Measurements from ENCODE around the gene SCMH1.

Gene SCMH1

DNA sequence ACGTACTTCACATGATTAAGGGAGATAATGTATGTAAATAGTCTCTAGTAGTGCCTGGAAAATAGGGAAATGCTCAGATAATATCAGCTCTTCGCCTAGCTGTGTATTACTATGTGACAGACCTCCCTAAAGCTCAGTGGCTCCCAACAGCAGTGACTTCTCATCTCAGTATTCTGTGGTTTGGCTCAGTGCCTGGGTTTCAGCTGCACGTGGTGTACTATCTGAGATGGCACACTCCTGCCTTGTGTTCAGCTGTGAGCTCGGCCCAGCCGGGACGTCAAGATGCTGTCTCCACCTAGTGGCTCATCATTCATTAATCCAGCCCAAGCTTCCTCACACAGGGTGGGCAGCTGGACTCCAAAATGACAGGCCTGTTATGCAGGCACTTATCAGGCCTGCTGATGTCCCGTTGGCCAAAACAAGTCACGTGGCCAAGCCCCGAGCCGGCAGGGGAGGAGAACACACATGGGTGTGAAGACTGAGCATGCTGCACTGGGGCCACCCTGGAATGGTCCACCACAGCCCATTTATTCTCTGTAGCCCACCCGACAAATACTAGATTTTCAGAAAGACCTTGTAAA, 238.4 kb downstream of the SCMH1 start:
- DNase-seq (ENCODE audit: low spot score) = peak; percentile 72

DNA sequence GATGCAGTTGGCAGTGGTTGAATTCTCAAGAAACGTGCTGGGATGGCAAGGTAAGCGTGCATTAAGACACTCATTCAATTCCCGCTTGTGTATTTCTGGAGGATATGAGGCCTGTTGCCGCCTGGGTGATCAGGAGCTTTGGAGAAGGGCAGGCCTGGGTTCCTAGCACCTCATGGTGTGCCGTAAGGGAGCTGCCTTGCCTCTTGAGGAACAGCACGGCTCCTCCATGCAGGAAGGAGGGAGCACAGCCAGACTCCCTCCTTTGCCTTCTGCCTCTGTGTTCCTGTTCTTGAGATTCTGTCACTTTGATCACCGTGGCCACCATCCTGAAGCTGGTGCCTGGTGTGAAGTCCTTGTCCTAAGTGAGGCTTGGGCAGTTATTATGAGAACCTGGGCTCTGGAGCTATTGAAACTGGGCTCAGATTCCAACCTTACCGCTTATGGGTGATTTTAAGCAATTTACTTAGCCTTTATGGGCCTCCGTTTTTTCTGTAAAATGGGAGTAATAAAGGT, 238.9 kb downstream of the SCMH1 start:
- DNase-seq (ENCODE audit: low spot score) = no peak

DNA sequence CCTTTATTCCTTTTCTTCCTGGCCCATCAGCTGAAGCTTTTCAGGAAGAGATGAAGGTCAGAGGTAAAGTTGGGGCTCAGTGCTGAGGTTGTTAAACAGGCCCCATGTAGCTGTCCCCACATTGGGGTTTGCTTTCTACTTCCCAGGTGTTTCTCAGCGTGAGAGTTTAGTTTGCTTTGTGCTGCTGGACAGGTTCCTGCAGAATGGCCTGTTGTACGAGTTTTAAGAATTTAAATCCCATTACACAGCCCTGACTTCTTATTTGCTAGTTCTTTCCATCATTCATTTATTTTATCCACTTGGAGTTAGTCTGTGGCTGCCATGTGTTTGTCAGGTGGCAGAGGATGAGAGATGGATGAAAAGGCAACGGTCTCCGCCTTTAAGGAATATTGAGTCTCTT, 243.4 kb downstream of the SCMH1 start:
- DNase-seq (ENCODE audit: low spot score) = no peak

DNA sequence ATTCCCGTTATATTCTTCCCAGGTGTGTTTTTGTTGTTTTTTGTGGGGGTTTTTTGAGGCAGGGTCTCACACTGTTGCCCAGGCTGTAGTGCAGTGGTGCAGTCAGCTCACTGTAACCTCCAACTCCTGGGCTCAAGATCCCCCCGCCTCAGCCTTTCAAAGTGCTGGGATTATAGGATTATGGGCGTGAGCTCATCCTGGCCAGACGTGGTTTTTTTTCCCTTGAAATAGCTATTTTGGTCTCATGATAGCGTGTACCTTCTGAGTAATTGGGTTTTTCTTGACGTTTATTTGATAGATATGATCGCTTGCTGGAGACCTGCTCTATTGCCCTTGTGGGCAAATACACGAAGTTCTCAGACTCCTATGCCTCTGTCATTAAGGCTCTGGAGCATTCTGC, 245.0 kb downstream of the SCMH1 start:
- DNase-seq (ENCODE audit: low spot score) = no peak

DNA sequence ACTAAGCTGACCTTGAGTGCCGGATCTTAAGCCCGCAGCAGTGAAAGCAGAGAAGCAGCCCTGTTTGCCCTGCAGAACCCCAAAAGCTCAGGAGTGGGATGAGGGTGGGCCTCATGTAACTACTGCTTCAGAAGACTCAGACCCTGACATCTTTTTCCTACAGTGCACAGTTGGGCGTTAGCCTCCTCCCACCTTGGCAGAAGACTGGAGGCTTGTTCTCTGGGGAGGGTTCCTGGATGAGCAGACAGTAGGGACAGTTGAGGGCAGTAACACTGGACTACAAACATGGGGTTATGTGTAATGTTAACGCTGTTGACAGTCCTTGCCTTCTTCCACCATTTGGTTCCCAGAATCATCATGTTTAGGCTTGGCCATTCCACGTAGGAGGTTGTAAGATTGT, 253.0 kb downstream of the SCMH1 start:
- no peak for DNase-seq (ENCODE audit: low spot score)

DNA sequence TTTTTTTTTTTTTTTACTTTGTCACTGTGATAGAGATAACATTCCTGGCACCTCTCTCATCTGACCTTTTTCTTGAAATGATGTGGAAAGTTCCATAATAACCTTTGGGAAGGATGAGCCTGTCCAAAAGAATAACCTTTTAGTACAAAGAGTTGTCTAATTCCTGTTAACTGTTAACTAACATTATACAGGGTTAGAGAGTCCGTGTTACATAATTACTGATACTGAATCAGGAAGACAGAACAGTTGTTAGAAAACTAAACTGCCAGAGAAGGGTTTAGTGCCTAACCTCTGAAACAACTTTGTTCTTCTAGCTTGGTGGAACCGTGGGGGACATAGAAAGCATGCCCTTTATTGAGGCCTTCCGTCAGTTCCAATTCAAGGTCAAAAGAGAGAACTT, 253.8 kb downstream of the SCMH1 start:
- DNase-seq (ENCODE audit: low spot score) = no peak

DNA sequence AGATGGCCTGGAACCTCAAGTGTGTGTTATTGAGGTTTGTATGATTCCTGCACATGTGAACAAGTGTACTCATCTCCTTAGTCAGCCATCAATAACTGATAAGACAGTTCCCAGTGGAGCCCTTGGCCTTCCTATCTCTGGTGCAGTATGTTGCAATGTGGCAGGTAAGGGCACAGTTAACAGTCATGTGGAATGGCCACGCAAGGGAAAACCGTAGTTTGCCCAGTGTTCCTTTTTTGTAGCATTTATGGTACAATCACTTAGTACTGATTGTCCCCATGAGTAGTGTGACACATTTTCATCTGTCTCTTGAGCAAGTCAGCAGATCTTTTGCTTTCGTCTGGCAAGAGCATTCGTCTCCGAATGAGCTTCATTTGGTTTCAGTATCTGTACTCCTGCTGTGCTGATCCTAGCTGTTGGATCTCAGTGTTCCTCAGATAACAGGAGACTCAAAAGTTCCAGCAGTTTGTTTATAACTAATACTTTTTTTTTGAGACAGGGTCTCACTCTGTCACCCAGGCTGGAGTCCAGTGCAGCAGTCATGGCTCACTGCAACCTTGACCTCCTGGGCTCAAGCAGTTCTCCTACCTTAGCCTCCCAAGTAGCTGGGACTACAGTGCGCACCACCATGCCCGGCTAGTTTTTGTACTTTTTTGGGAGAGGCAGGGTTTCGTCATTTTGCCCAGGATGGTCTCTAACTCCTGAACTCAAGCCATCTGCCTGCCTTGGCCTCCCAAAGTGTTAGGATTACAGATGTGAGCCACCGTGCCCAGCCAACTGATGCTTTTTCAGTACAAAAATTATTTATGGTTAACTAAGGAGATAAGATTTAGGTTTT, 254.4 kb downstream of the SCMH1 start:
- DNase-seq (ENCODE audit: low spot score) = peak; percentile 33

DNA sequence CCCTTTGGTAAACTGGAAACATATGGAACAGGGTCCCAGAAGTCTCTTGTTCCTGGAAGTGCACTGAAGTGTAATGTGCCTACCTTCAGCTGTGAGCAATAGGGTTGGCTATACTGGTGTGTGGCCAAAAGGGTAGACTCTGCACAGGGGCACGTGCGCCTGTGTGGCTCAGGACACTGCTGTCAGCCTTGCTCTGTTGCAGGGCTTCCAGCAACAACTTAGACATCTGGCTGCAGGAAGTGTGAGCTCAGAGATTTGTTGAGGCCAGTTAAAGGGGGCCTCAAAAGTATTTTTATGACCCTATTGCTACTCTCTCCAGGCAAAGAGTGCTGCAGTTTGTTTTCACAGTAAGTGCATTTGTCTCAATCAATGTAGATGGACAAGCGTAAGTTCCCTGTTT, 255.2 kb downstream of the SCMH1 start:
- DNase-seq (ENCODE audit: low spot score) = peak; percentile 42

DNA sequence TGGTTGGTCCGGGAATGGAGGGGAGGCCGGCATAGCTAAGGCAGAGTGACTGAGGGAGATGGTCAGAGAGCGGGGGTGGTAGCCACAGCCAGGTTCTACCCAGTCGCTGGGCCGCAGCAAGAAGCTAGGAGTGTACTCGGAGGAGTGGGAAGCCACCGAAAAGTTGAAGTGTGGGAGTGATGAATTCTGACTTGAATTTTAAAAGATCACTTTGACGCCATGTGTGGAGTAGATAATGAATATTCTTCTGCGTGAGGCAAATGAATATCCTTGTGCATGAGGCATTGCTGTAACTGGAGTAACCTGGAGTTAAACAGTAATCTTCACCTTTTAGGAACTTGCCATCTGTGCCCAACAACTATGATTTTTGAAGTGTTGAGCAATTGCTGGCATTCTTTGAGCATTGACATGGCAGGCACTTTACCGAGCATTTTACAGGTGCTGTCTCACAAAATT, 255.8 kb downstream of the SCMH1 start:
- no peak for DNase-seq (ENCODE audit: low spot score)

DNA sequence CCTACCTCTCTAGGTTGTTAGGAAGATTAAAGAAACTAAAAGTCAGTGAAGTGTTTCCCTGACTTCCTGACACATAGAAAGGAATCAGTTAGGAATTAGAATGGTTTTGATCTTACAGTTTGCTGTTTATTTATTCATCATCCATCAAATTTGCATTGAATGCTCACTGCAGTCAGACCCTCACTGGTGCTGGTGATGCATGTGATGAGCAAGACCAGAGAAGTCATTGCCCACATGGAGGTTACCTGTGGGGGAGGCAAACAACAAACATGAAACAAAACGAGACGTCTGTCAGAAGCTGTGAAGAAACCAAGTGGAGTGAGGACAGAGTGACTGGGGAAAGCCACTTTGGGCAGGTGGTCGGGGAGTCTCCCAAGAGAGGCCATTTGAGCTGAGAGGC, 256.2 kb downstream of the SCMH1 start:
- DNase-seq (ENCODE audit: low spot score) = no peak

DNA sequence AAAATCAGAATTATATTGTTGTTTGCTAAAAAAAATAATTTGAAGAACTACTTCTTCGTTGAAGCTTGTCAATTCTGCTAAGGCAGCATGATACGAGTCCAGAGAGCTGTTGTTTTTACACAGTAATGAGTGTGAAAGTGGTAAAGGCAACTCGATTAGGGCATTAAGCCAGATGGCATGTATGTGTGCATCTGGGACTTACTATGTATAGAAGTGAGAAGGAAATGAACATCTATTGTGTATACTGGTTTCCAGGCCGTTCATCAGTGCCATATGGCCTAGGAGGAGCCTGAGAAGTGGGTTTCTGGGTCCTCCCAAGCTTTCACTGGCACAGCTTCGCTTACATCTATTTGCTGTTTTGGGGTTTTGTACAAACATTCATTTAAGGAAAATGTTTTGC, 256.9 kb downstream of the SCMH1 start:
- no peak for DNase-seq (ENCODE audit: low spot score)

DNA sequence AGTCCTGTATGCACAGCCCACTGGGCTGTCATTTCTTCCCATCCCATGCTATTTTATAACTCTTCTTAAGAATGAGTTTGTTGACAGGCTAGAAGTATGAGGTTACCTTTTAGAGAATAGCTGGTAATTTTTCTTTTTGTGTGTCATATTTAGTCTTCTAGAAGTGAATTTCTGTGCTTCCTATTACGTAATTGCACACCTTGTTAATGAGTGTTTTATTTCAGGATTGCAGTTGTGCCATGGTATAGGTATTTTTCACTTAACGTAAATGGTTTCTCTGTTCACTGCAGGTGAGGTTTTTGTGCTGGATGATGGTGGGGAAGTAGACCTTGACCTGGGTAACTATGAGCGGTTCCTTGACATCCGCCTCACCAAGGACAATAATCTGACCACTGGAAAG, 257.6 kb downstream of the SCMH1 start:
- no peak for DNase-seq (ENCODE audit: low spot score)

DNA sequence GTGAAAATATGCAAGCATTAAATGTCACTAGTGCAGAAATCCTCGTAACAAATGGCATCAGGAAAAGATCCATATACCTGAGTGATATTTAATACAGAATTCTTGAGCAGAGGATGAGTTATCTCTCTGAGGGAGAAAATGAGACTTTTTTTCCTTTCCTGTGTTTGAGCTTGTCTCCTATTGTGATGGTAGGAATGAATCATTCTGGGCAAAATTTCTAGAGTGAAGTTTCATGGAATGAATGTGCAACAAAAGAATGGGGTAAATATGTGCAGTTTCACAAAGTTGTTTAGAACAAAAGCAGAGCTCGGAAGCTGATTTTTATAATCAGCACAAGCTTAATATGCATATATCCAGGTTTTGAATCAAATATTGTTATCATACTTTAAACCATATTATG, 258.0 kb downstream of the SCMH1 start:
- DNase-seq (ENCODE audit: low spot score) = no peak

DNA sequence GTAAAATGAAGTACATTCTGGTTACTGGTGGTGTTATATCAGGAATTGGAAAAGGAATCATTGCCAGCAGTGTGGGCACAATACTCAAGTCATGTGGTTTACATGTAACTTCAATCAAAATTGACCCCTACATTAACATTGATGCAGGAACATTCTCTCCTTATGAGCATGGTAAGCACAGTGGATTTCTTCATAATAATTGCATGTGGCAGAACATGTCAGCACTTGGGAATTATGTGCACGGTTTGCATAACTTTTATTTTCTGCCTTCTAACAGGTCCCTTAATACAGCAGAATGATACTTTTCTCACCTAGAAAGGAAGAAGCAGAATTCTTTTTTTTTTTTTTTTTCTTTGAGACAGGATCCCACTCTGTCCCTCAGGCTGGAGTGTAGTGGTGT, 258.8 kb downstream of the SCMH1 start:
- DNase-seq (ENCODE audit: low spot score) = no peak

DNA sequence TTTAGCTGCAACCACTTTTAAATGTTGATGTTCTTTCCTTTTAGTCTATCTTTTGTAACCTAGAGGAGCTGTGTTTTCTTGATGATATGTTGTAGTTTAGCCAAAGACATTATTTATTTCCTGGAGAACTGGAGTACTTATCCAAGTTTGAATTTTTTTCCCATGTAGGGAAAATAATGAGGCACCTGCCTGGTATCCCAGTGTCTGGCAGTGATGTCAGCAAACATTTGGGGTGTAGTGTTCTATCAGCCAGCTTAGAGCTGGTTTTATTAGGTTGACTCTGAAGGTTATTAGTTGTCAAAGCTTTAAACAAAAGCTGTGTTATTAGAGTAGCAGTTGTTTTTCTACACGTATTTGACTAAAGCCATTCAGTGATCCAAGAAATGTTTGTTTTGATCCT, 259.4 kb downstream of the SCMH1 start:
- DNase-seq (ENCODE audit: low spot score) = no peak

DNA sequence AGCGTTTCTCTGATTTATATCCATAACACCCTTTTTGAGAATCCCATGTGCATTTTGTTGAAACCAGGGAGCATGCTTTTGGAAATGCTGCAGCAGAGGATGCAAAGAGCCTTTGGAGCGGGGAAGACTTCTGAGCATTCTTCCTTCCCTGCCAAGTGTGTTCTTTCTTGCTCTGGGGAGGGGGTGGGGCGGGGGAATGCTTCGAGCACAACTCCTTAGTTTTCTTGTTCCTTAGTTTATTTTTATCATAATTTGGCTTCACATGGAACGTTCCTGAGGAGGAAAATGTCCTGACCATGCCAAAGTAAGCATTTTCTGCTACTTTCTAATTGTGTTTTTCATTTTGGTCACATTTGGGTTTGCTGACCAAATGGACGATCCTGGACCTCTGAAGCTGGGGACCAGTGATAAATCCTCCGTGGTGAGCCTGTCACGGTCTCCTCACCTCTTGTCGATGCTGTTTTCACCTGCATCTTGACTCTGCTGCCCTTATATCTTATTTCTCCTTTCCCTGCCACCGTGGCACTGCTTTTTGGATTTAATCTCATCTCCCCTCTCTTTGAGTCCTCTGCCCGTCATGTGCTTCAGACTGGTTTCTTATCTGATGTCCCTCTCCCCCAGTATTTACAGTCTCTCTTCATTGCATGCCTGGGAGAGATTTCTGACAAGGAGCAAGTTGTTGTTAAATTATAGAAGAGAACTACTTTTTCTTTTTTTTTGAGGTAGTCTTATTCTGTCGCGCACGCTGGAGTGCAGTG, 260.2 kb downstream of the SCMH1 start:
- no peak for DNase-seq (ENCODE audit: low spot score)

DNA sequence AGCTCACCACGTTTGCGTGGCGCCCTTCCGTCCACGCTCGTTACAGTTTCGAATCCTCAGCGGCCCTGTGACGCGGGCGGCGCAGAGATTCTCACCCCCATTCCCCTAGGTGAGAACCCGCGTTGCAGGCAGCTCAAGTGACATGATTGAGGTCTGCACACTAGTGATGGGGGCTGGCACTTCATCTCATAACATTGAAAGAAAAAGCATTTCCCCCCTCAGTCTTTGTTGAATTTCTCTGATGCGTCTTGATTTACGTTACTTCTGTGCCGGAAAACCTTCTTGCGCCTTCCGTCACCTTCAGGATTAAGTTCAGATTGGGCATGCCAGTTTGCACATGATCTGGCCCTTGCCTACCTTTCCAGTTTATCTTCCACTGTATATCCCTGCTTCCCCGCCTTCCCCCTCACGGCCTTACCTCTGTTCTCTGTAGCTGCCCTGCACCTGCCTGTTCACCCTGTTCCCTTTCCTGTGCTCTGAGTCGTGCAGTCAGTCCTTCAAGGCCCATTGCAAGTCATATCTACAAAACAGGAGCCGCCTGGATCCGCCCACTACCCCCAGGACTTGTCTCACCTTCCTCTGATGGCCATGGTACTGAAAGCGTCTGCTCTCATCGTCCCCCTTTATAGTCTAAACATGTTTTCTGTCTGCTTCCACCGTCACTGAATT, 261.5 kb downstream of the SCMH1 start:
- peak; percentile 52 for DNase-seq (ENCODE audit: low spot score)

DNA sequence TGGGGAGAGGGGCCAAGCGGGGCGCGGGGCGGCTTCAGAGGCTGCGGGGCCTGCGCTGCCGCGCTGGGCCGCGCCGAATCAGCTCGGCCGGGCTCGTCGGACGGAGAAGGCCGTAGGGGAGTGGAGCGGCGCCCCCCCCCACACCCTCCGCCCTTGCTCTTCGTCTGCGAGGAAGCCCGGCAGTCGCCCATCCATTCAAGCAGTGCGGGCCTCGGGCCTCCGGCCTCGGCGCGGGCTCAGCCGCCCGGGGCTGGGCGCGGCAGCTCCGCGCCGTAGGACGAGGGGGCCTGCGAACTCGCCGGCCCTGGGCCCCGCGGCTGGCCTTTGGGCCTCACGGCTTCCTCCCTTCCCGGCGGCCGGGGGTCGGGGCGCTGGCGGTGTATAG, 262.0 kb downstream of the SCMH1 start:
- no peak for DNase-seq (ENCODE audit: low spot score)

DNA sequence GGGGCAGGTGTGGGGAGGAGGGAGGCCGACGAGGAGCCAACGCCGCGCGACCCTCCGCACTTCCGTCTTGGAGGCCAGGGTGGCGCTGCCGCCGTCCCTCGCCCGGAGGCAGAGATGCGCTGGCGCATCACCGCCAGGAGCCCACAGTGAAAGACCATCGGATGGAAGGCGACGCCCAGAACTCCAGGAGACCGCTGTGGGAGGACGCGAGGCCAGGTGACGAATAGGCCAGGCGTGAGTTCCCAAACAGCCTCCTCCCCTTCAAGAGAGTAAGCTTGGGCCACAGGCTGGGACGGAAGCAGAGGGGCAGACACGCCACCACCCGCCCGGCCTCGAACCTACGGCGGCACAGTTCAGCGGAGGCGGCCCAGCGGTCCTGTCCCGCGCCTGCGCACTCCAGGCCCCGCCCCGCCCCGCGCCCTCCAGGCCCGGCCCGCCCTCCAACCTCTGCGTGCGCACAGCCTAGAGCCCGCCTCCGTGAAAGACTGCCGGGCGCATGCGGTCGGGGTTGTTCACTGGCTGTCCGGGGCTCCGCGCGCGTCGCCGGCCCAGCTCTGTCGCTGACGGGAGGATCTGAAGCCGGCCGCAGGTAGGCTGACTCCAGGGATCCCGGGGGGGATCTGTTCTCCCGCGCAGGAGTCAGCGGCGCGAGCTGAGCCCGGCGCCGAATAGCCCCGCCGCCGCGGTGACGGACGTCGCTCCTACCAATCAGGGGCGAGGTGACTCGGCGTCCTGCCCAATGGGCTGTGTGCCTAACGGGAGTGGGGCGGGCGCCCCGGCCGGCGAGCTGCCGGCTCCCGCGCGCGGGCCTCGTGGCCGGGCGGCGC, 262.7 kb downstream of the SCMH1 start, which contains the start of gene CTPS1:
Gene CTPS1, plus strand, starts transcription at position 456 of the 827 bp plus-strand sequence. CDS start 3,595 bp downstream, outside the sequence.
- DNase-seq (ENCODE audit: low spot score) = peak; percentile 98

DNA sequence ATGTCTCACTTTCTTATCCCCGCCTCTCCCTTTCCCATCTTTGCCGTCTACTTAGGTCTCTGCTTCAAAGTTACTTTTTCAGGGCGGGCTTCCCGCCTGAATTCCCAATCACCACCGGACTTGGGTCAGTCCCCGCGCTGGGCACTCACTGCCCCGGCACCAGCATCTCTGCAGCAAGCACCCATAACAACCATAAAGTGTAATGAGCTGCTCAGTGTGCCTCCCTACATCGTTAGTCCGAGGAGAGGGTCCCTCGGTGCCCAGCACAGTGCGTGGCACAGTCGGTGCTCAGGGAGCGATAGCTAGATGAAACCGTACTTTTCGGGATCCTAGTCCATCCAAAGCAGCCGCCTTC, 263.2 kb downstream of the SCMH1 start:
- no peak for DNase-seq (ENCODE audit: low spot score)

DNA sequence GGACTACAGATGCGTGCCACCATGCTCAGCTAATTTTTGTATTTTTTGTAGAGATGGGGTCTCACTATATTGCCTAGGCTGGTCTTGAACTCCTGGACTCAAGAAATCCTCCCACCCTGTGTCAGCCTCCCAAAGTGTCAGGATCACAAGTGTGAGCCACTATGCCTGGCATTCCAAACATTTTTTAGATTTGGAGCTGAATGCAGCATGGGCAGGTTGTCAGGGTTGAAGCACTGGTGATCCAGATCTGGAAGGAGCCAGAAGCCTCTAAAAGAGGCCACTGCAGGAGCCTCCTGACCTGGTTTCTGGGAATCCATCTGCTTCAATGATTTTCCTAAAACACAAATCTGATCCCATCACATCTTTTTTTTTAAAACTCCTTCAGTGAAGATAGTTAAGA, 264.4 kb downstream of the SCMH1 start:
- DNase-seq (ENCODE audit: low spot score) = no peak

Data from HuH-7 (cell line).